SK-N-SH (cell line): Measurements from ENCODE around the gene GABRE. TPM values are rescaled to one million over a fixed set of nuclear protein-coding genes. Genes with fewer than 3 reads are reported as not detected.

Source experiments
- CTCF ChIA-PET: fragments of 300-600, 350-600 bp; formaldehyde crosslinking; extraction: SDS; loops from one replicate; lab custom pipeline; 2021; lab: Yijun Ruan, JAX
- POLR2A ChIA-PET: fragments of 350-600 bp; sonication (Branson Sonifier 250); formaldehyde crosslinking; extraction: SDS; loops from one replicate; lab custom pipeline; 2020; ENCODE audit warnings: antibody characterized with exemption, inconsistent platforms; lab: Yijun Ruan, JAX
- DNase-seq: peaks from one replicate; pipeline ENCODE4 v3.0.0; 2012
- H2AFZ ChIP-seq: fragments of 200-600 bp; sonication (generic); 2 replicates; pipeline ENCODE4 v1.8.1; 2016; ENCODE audit warnings: antibody characterized with exemption, mild to moderate bottlenecking, low read depth
- H3F3A ChIP-seq: fragments of 200-600 bp; sonication (generic); replicated peaks from 2 replicates; pipeline ENCODE3; 2016; ENCODE audit warnings: antibody characterized with exemption, mild to moderate bottlenecking; ENCODE audit not compliant: insufficient read depth
- H3K27ac ChIP-seq, 2 experiments: fragments of 200-500 bp in 1 of 2; fragments of 200-600 bp in 1 of 2; sonication (Bioruptor generic) in 1 of 2; sonication (generic), shearing (Covaris generic) in 1 of 2; 2 replicates each; pipeline versions ENCODE4 v1.5.1 to v1.6.1; 2014 to 2016; ENCODE audit warnings: low read depth in 2 of 2, inconsistent platforms in 1 of 2, low read length in 1 of 2, mild to moderate bottlenecking in 1 of 2, mixed read lengths in 1 of 2
- H3K27me3 ChIP-seq: fragments of 200-600 bp; sonication (generic), shearing (Covaris generic); 2 replicates; pipeline ENCODE4 v1.6.1; 2016; ENCODE audit warnings: mixed run types; ENCODE audit not compliant: insufficient read depth
- H3K36me3 ChIP-seq, 2 experiments: fragments of 200-500 bp in 1 of 2; fragments of 200-600 bp in 1 of 2; sonication (Bioruptor generic) in 1 of 2; sonication (generic) in 1 of 2; replicated peaks in 1 of 2; 2 replicates each; pipeline versions ENCODE3 to v1.5.1; 2014 to 2016; ENCODE audit warnings: low read length in 1 of 2, mild to moderate bottlenecking in 1 of 2; ENCODE audit not compliant: insufficient read depth in 2 of 2, control insufficient read depth in 1 of 2
- H3K4me1 ChIP-seq, 2 experiments: fragments of 200-500 bp in 1 of 2; fragments of 200-600 bp in 1 of 2; sonication (Bioruptor generic) in 1 of 2; sonication (generic), shearing (Covaris generic) in 1 of 2; 2 replicates each; pipeline versions ENCODE4 v1.5.1 to v1.6.1; 2014 to 2016; ENCODE audit warnings: low read depth in 1 of 2, low read length in 1 of 2, mixed run types in 1 of 2; ENCODE audit not compliant: insufficient read depth in 2 of 2, control insufficient read depth in 1 of 2
- H3K4me2 ChIP-seq: fragments of 200-600 bp; sonication (generic), shearing (Covaris generic); 2 replicates; pipeline ENCODE4 v1.6.1; 2017; ENCODE audit warnings: mixed run types
- H3K4me3 ChIP-seq, 2 experiments: fragments of 200-500 bp in 1 of 2; fragments of 200-600 bp in 1 of 2; sonication (Bioruptor generic) in 1 of 2; sonication (generic), shearing (Covaris generic) in 1 of 2; 2 replicates each; pipeline versions ENCODE4 v1.5.1 to v1.8.1; 2014 to 2016; ENCODE audit warnings: low read depth in 2 of 2, inconsistent platforms in 1 of 2, low read length in 1 of 2, mild to moderate bottlenecking in 1 of 2, mixed read lengths in 1 of 2, moderate library complexity in 1 of 2
- H3K79me2 ChIP-seq: fragments of 200-600 bp; sonication (generic); 2 replicates; pipeline ENCODE4 v1.8.1; 2017; ENCODE audit warnings: mild to moderate bottlenecking; ENCODE audit not compliant: insufficient read depth
- H3K9ac ChIP-seq: fragments of 200-600 bp; sonication (generic); 2 replicates; pipeline ENCODE4 v1.6.1; 2017; ENCODE audit warnings: mixed run types
- H3K9me2 ChIP-seq: fragments of 200-600 bp; sonication (generic); 2 replicates; pipeline ENCODE4 v1.6.1; 2017; ENCODE audit warnings: mixed run types
- H3K9me3 ChIP-seq: fragments of 200-600 bp; sonication (generic); 2 replicates; pipeline ENCODE4 v1.6.1; 2017; ENCODE audit warnings: mixed run types, mild to moderate bottlenecking, moderate library complexity
- H4K20me1 ChIP-seq: fragments of 200-600 bp; sonication (generic); 2 replicates; pipeline ENCODE4 v1.6.1; 2017; ENCODE audit warnings: mild to moderate bottlenecking, mixed run types; ENCODE audit not compliant: insufficient read depth
- CHD2 ChIP-seq: fragments of 150-350 bp; IDR thresholded peaks from 2 replicates; pipeline ENCODE4 v1.6.1; 2018; ENCODE audit warnings: low read length; ENCODE audit not compliant: partially characterized antibody
- CTCF ChIP-seq: fragments of 200-600 bp; sonication (generic); IDR thresholded peaks from 2 replicates; pipeline ENCODE4 v1.6.1; 2017; ENCODE audit warnings: antibody characterized with exemption, mild to moderate bottlenecking, moderate library complexity
- FOSL2 ChIP-seq: IDR thresholded peaks from 2 replicates; pipeline ENCODE4 v1.4.0; 2012; ENCODE audit warnings: low read depth, mild to moderate bottlenecking, moderate library complexity, borderline replicate concordance
- FOXJ3 ChIP-seq: sonication (generic); formaldehyde crosslinking; IDR thresholded peaks from 2 replicates; pipeline ENCODE4 v1.5.1; 2020; ENCODE audit warnings: mild to moderate bottlenecking, missing genetic modification reagents
- FOXM1 ChIP-seq: IDR thresholded peaks from 2 replicates; pipeline ENCODE4 v1.4.0; 2012; ENCODE audit warnings: low read depth, mild to moderate bottlenecking
- GABPA ChIP-seq: IDR thresholded peaks from 2 replicates; pipeline ENCODE4 v1.4.0; 2012; ENCODE audit warnings: low read depth, mild to moderate bottlenecking
- JUND ChIP-seq: IDR thresholded peaks from 2 replicates; pipeline ENCODE4 v1.4.0; 2012
- MAX ChIP-seq: IDR thresholded peaks from 2 replicates; pipeline ENCODE4 v1.4.0; 2012; ENCODE audit warnings: low read depth
- MXI1 ChIP-seq: IDR thresholded peaks from 2 replicates; pipeline ENCODE4 v1.6.1; 2012; ENCODE audit warnings: mild to moderate bottlenecking, low read depth, low read length, improper control_type of control experiment
- NFIC ChIP-seq: IDR thresholded peaks from 2 replicates; pipeline ENCODE4 v1.4.0; 2012; ENCODE audit warnings: borderline replicate concordance
- NRF1 ChIP-seq: IDR thresholded peaks from 2 replicates; pipeline ENCODE4 v1.6.1; 2012; ENCODE audit warnings: low read depth, mild to moderate bottlenecking, low read length
- POLR2AphosphoS5 ChIP-seq: IDR thresholded peaks from 2 replicates; pipeline ENCODE4 v1.6.1; 2012; ENCODE audit warnings: low read depth, low read length
- RAD21 ChIP-seq: IDR thresholded peaks from 2 replicates; pipeline ENCODE4 v1.6.1; 2012; ENCODE audit warnings: mild to moderate bottlenecking, low read length
- RCOR1 ChIP-seq: fragments of 150-350 bp; IDR thresholded peaks from 2 replicates; pipeline ENCODE4 v1.6.1; 2017; ENCODE audit warnings: antibody characterized with exemption, low read length
- SMC3 ChIP-seq: IDR thresholded peaks from 2 replicates; pipeline ENCODE4 v1.6.1; 2012; ENCODE audit warnings: low read depth, low read length, improper control_type of control experiment
- TCF12 ChIP-seq: IDR thresholded peaks from 2 replicates; pipeline ENCODE4 v1.4.0; 2012
- TEAD4 ChIP-seq: IDR thresholded peaks from 2 replicates; pipeline ENCODE4 v1.4.0; 2012; ENCODE audit warnings: mild to moderate bottlenecking, borderline replicate concordance; ENCODE audit not compliant: insufficient read depth
- YY1 ChIP-seq: IDR thresholded peaks from 2 replicates; pipeline ENCODE4 v1.4.0; 2012; ENCODE audit warnings: low read depth, mild to moderate bottlenecking
- WGBS: methylation state at CpG from one replicate; pipeline ENCODE4 v1.1.6; 2017; ENCODE audit warnings: low lambda C conversion rate; 5-methylcytosine and 5-hydroxymethylcytosine counted together
- polyA plus RNA-seq, 3 experiments: library from polyadenylated mRNA; depleted of rRNA; stranded (reverse); fragments of >200 nt; gene quantifications; 2 replicates each; pipeline ENCODE4 v1.2.3, GENCODE V29; 2012
- TF ChIP-seq, protein P1 (sequence below): IDR thresholded peaks from 2 replicates; pipeline ENCODE4; 2012

The GABRE gene
- polyA plus RNA-seq, 1 of the 3 experiments (the other 2 are of a cell fraction): 8.1 TPM

DNA sequence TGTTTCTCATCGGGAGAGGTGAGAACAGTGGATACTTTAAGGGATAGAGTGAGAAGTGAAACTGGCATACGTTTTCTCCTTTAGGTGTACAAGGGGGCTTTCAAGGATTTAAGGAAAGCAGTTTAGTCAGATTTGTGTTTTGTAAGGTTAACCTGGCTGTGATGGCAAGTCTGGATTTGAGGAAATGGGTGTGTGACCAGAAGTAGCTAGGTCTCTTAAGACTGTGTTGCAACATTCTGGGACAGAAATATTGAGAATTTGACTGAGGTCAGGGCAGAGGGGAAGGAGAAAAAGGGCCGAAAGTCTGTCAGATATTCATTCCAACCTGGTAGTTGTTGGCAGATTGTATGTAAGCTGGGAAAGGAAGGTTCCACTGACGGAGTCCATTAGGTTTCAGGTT lies 10.4 kb upstream of the GABRE start:
- Histone ChIP-seq H3K4me1 (peaks cover 0 to 22% of the 10 kb centered on the region in 2 experiments; a peak in 2 of 4 replicates), H3K9me3 (no peaks in the 10 kb centered on the region), H2AFZ (peak overlapping the region; percentile 36; the same call in 1 of the 2 replicates), H3K27ac (peak overlapping the region in 1 of 2 experiments; percentile 79; a peak in 2 of 4 replicates), H3K27me3 (no peaks in the 10 kb centered on the region), H3K36me3 (no peaks in the 10 kb centered on the region), H3F3A (peaks cover 16% of the 10 kb centered on the region), H4K20me1 (no peaks in the 10 kb centered on the region), H3K4me3 (peak overlapping the region in 1 of 2 experiments; percentile 17; a peak in 1 of 4 replicates), H3K9me2 (no peaks in the 10 kb centered on the region), H3K79me2 (no peaks in the 10 kb centered on the region), H3K4me2 (peak overlapping the region; percentile 66), H3K9ac (peak overlapping the region; percentile 51; the same call in 1 of the 2 replicates)
- ChIA-PET CTCF (no interaction called here), POLR2A (no interaction called here)
- DNase-seq: no peak
- 11% methylated on average over 4 of the region's 4 CpGs for WGBS
- no peak for TF ChIP-seq CHD2
- no peak for TF ChIP-seq SMC3
- no peak for TF ChIP-seq TCF12
- no peak for TF ChIP-seq FOXM1
- TF ChIP-seq TEAD4: no peak
- no peak for TF ChIP-seq POLR2AphosphoS5
- TF ChIP-seq RCOR1: no peak
- no peak for TF ChIP-seq CTCF
- TF ChIP-seq MXI1: no peak
- no peak for TF ChIP-seq NFIC
- no peak for TF ChIP-seq NRF1
- no peak for TF ChIP-seq FOSL2
- TF ChIP-seq MAX: no peak
- TF ChIP-seq YY1: no peak
- no peak for TF ChIP-seq RAD21
- TF ChIP-seq, protein P1, sequence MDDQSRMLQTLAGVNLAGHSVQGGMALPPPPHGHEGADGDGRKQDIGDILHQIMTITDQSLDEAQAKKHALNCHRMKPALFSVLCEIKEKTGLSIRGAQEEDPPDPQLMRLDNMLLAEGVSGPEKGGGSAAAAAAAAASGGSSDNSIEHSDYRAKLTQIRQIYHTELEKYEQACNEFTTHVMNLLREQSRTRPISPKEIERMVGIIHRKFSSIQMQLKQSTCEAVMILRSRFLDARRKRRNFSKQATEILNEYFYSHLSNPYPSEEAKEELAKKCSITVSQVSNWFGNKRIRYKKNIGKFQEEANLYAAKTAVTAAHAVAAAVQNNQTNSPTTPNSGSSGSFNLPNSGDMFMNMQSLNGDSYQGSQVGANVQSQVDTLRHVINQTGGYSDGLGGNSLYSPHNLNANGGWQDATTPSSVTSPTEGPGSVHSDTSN: no peak
- TF ChIP-seq JUND: no peak
- no peak for TF ChIP-seq FOXJ3 (CRISPR knock-in tag)
- TF ChIP-seq GABPA: no peak
